ENCODE measurements around the gene EGFR. TPM values are rescaled to one million over a fixed set of nuclear protein-coding genes. Genes with fewer than 3 reads are reported as not detected.

Gene EGFR
- total RNA-seq, 1 donor from 2014 or later = 12.8 TPM

- Mint-ChIP-seq H3K9me3 (ENCODE audit: unreplicated experiment) (no peaks in the 10 kb centered on the region), H3K27me3 (ENCODE audit: unreplicated experiment) (no peaks in the 10 kb centered on the region), H3K27ac (ENCODE audit: unreplicated experiment) (no peak overlapping the region), H3K4me1 (ENCODE audit: low read depth, unreplicated experiment) (peaks cover 2% of the 10 kb centered on the region), H3K4me3 (ENCODE audit: unreplicated experiment) (no peak overlapping the region), H3K36me3 (ENCODE audit: unreplicated experiment) (no peaks in the 10 kb centered on the region)
- TF ChIP-seq, protein P1, sequence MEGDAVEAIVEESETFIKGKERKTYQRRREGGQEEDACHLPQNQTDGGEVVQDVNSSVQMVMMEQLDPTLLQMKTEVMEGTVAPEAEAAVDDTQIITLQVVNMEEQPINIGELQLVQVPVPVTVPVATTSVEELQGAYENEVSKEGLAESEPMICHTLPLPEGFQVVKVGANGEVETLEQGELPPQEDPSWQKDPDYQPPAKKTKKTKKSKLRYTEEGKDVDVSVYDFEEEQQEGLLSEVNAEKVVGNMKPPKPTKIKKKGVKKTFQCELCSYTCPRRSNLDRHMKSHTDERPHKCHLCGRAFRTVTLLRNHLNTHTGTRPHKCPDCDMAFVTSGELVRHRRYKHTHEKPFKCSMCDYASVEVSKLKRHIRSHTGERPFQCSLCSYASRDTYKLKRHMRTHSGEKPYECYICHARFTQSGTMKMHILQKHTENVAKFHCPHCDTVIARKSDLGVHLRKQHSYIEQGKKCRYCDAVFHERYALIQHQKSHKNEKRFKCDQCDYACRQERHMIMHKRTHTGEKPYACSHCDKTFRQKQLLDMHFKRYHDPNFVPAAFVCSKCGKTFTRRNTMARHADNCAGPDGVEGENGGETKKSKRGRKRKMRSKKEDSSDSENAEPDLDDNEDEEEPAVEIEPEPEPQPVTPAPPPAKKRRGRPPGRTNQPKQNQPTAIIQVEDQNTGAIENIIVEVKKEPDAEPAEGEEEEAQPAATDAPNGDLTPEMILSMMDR (IDR thresholded peaks at IDR 0.05; ENCODE audit: partially characterized antibody, unreplicated experiment) = no peak
- no peak for DNase-seq
These were observed 66.9 kb downstream of the EGFR start for GRCh38 chr7:55085511-55086412.

DNA sequence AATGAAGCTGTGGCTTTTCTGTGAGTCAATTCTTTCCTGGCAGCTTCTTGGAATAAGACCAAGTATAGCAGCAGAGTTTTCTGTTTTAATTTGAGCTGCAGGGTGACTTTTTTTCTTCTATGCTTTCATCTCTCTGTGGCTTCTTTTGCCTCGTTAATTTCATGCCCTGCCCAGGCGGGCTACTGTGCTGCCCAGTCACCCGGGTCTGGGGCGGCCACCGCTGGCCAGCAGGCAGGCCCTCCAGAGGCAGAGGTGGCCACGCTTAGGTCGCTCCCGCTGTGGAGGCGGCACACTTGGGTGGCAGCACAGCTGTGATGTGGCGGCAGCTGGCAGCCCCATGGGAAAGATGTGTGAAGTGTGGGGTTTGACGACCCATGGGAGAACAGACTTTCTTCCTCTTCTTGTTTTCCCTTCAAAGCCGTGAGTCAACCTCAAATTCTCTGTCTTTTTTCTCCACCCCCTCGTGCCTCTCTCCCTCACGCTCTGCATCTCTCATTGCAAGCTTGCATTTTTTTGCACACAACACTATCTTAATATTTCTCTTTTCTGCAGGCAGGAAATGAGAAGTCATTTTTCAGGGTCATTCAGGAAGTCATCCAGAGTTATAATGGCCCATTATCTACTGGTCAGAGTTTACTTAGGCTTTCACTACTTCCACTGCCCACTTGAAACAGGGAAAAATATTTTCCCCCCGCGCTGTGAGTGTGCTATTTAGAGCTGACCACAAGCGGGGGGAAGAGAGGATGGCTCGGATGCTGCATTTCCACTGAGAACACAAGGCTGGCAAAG lies 67.8 kb downstream of the EGFR start:
- DNase-seq = no peak
- peaks cover 7% of the 10 kb centered on the region for H3K4me1 Mint-ChIP-seq (ENCODE audit: low read depth, unreplicated experiment)
- TF ChIP-seq, protein P1 (IDR thresholded peaks at IDR 0.05; ENCODE audit: partially characterized antibody, unreplicated experiment) = no peak
- H3K27me3 Mint-ChIP-seq (ENCODE audit: unreplicated experiment) = no peaks in the 10 kb centered on the region
- H3K27ac Mint-ChIP-seq (ENCODE audit: unreplicated experiment) = no peak overlapping the region
- no peaks in the 10 kb centered on the region for H3K9me3 Mint-ChIP-seq (ENCODE audit: unreplicated experiment)
- no peak overlapping the region for H3K4me3 Mint-ChIP-seq (ENCODE audit: unreplicated experiment)
- no peaks in the 10 kb centered on the region for H3K36me3 Mint-ChIP-seq (ENCODE audit: unreplicated experiment)

GRCh38 chr7:55087521-55087961 lies 68.7 kb downstream of the EGFR start:
- Mint-ChIP-seq H3K36me3 (ENCODE audit: unreplicated experiment) (no peaks in the 10 kb centered on the region), H3K27ac (ENCODE audit: unreplicated experiment) (no peak overlapping the region), H3K4me1 (ENCODE audit: low read depth, unreplicated experiment) (peaks cover 16% of the 10 kb centered on the region), H3K27me3 (ENCODE audit: unreplicated experiment) (no peaks in the 10 kb centered on the region), H3K4me3 (ENCODE audit: unreplicated experiment) (no peak overlapping the region), H3K9me3 (ENCODE audit: unreplicated experiment) (no peaks in the 10 kb centered on the region)
- TF ChIP-seq, protein P1 (IDR thresholded peaks at IDR 0.05; ENCODE audit: partially characterized antibody, unreplicated experiment) = no peak
- no peak for DNase-seq

DNA sequence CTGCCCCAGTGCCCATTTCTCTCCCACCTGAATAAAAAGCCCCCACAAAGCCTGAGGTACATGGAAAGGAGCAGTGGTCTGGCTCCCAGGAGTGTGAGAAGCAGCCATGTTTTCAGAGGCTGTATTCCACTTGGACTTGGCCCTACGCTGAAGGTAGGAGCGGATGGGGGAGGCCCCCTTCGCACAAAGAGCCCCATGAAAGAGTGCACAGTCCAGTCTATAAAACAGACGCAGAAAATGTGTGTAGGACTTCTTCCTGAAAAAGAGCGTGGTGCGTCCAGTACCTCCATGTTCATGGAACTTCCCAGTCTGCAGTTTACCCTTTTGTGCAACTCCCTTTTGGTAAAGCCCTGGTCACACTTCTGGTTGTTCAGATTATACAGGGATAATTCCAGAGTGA lies 69.3 kb downstream of the EGFR start:
- no peaks in the 10 kb centered on the region for H3K27me3 Mint-ChIP-seq (ENCODE audit: unreplicated experiment)
- peak overlapping the region; percentile 17 for H3K27ac Mint-ChIP-seq (ENCODE audit: unreplicated experiment)

More for the DNA sequence above, 69.3 kb downstream of the EGFR start:
- Mint-ChIP-seq H3K4me3 (ENCODE audit: unreplicated experiment) (no peak overlapping the region), H3K36me3 (ENCODE audit: unreplicated experiment) (no peaks in the 10 kb centered on the region), H3K9me3 (ENCODE audit: unreplicated experiment) (no peaks in the 10 kb centered on the region), H3K4me1 (ENCODE audit: low read depth, unreplicated experiment) (peaks cover 22% of the 10 kb centered on the region)
- TF ChIP-seq, protein P1 (IDR thresholded peaks at IDR 0.05; ENCODE audit: partially characterized antibody, unreplicated experiment) = no peak
- DNase-seq = no peak
